Measurements from ENCODE around the gene DSG1.

Gene DSG1

DNA sequence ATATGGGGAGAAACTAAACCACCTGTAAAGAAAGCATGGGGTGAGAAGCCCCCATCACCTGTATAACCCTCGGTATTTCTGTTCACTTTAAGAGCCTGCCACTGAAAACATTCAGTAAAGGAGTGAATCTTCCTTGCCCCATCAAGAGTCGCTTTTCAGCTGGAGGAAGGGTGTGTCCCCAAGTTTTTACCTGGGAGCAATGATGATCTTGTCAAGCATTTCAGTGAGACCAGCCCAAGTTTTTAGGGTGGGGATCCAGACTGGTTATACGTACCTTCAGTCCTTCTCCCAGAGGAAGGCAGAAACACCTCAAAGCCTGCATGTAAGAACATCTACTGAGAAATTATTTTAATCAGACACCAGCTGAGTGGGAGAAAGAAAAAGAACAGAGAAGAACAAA lies at the start of gene DSG1:
Gene DSG1, plus strand, starts transcription at position 301 of the 400 bp plus-strand sequence. CDS start 141 bp downstream, outside the sequence.
- H3K4me3 Mint-ChIP-seq: no peak within 1 kb of the TSS

DNA sequence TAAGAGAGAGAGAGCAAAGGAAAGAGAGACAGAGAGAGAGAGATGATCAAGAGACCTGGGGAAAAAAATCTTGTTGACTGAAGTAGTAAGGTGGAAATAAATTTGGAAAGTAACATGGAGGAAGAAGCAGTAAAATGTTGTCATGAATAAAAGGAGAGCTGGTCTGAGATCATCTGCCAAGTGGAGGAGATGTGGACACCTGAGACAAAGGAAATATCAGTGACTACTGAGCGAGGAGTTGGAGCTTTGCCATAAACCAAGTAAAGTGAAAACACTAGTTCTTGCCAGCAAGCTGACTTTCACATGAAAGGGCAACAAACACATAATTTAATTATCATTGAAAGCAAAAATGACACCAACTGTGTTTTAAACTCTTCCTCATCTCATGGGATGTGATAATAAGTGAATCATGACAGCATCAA lies 49.0 kb upstream of the DSG1 start:
- no peaks in the 10 kb centered on the region for H3K36me3 Mint-ChIP-seq (ENCODE audit: low read depth)
- peak overlapping the region; percentile 91 for H3K27ac Mint-ChIP-seq
- H3K27me3 Mint-ChIP-seq (ENCODE audit: low read depth, poor library complexity): no peaks in the 10 kb centered on the region
- H3K4me1 Mint-ChIP-seq: peaks cover 32% of the 10 kb centered on the region
- no peak for DNase-seq
- no peaks in the 10 kb centered on the region for H3K9me3 Mint-ChIP-seq
- H3K4me3 Mint-ChIP-seq: peak overlapping the region; percentile 1
- TF ChIP-seq, protein P1, sequence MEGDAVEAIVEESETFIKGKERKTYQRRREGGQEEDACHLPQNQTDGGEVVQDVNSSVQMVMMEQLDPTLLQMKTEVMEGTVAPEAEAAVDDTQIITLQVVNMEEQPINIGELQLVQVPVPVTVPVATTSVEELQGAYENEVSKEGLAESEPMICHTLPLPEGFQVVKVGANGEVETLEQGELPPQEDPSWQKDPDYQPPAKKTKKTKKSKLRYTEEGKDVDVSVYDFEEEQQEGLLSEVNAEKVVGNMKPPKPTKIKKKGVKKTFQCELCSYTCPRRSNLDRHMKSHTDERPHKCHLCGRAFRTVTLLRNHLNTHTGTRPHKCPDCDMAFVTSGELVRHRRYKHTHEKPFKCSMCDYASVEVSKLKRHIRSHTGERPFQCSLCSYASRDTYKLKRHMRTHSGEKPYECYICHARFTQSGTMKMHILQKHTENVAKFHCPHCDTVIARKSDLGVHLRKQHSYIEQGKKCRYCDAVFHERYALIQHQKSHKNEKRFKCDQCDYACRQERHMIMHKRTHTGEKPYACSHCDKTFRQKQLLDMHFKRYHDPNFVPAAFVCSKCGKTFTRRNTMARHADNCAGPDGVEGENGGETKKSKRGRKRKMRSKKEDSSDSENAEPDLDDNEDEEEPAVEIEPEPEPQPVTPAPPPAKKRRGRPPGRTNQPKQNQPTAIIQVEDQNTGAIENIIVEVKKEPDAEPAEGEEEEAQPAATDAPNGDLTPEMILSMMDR (IDR thresholded peaks at IDR 0.05): no peak

More for the DNA sequence above, at the start of gene DSG1:
- TF ChIP-seq, protein P1 (IDR thresholded peaks at IDR 0.05): no peak
- H3K27ac Mint-ChIP-seq: peak within 1 kb of the TSS; percentile 43
- H3K9me3 Mint-ChIP-seq: no peaks in the 10 kb centered on the region
- H3K27me3 Mint-ChIP-seq (ENCODE audit: low read depth, poor library complexity): no peaks in the 10 kb centered on the region
- no peaks in the 10 kb centered on the region for H3K4me1 Mint-ChIP-seq
- H3K36me3 Mint-ChIP-seq (ENCODE audit: low read depth): no peaks in the 10 kb centered on the region
- no peak for DNase-seq

DNA sequence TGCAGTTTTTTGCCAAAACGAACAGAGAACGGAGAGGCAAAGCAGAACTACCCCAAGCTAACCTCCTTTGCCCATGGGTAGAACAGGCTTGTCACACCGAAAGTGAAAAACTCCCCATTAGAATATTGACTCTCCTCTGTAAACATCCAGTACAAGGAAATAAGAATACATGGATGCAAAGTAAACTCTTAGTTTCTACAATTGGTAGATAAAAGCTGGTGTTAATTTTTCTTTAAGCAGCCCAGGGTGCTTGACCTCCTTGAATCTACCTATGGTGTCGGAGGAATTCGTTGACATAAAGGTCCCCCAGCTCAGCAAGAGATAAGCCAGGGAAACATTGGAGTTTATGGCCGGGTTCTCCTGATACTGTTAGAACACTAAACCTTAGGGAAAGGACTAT lies 48.4 kb upstream of the DSG1 start:
- peaks cover 37% of the 10 kb centered on the region for H3K4me1 Mint-ChIP-seq
- TF ChIP-seq, protein P1 (IDR thresholded peaks at IDR 0.05): no peak
- no peak for DNase-seq
- peak overlapping the region; percentile 84 for H3K27ac Mint-ChIP-seq
- H3K36me3 Mint-ChIP-seq (ENCODE audit: low read depth): no peaks in the 10 kb centered on the region
- H3K9me3 Mint-ChIP-seq: no peaks in the 10 kb centered on the region
- no peak overlapping the region for H3K4me3 Mint-ChIP-seq
- no peaks in the 10 kb centered on the region for H3K27me3 Mint-ChIP-seq (ENCODE audit: low read depth, poor library complexity)

DNA sequence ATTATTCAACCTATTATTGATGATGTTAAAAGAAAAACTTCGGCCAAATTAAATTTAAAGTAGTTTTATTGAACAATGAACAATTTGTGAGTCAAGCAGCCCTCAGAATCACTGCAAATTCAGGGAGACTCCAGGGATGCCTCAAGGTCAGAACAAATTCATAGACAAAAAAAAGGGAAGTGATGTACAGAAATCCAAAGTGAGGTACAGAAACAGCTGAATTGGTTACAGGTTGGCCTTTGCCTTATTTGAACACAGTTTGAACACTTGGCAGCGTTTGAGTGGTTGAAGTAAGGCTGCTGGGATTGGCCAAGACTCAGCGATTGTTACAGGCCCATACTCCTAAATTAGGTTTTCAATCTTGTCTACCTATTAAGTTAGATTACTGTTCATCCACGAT lies 47.4 kb upstream of the DSG1 start:
- H3K27me3 Mint-ChIP-seq (ENCODE audit: low read depth, poor library complexity): no peaks in the 10 kb centered on the region
- TF ChIP-seq, protein P1 (IDR thresholded peaks at IDR 0.05): no peak
- H3K36me3 Mint-ChIP-seq (ENCODE audit: low read depth): no peaks in the 10 kb centered on the region
- H3K9me3 Mint-ChIP-seq: no peaks in the 10 kb centered on the region
- peaks cover 47% of the 10 kb centered on the region for H3K4me1 Mint-ChIP-seq
- no peak overlapping the region for H3K4me3 Mint-ChIP-seq
- DNase-seq: no peak
- no peak overlapping the region for H3K27ac Mint-ChIP-seq

DNA sequence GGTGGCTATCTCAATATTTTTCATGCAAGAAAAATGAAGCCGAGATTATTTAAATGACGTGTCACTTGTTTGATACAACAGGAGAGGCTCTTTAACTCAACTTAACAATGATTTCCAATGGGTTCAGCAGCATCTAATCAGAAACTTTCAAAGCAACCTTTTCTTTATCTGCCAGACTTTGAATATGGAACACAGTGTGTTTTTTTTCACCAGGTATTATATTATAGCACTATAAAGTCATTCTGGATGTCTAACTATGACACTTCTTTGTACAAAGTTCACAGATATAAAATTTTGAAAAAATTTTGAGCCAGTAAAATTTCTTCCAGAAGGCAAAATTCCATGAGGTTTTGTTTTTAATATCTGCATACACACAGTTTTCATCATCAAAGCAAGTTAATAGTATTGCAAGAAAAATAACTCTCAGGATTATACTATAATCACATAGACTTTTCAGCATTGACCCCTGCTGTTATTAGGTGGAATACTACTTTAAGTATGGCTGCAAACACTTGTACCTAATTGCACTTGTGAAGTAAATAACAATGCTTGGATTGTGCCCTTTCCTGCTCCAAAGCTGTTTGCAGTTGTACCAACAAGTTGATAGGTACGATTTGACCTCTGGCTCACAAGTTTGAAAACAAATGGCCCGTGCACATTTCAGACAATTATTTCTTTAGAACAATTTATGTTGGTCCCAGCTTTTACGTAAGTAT lies 44.0 kb upstream of the DSG1 start:
- DNase-seq: no peak
- H3K4me3 Mint-ChIP-seq: no peak overlapping the region
- H3K9me3 Mint-ChIP-seq: no peaks in the 10 kb centered on the region
- no peaks in the 10 kb centered on the region for H3K36me3 Mint-ChIP-seq (ENCODE audit: low read depth)
- H3K27me3 Mint-ChIP-seq (ENCODE audit: low read depth, poor library complexity): no peaks in the 10 kb centered on the region
- H3K4me1 Mint-ChIP-seq: peaks cover 45% of the 10 kb centered on the region
- no peak overlapping the region for H3K27ac Mint-ChIP-seq
- TF ChIP-seq, protein P1 (IDR thresholded peaks at IDR 0.05): no peak

DNA sequence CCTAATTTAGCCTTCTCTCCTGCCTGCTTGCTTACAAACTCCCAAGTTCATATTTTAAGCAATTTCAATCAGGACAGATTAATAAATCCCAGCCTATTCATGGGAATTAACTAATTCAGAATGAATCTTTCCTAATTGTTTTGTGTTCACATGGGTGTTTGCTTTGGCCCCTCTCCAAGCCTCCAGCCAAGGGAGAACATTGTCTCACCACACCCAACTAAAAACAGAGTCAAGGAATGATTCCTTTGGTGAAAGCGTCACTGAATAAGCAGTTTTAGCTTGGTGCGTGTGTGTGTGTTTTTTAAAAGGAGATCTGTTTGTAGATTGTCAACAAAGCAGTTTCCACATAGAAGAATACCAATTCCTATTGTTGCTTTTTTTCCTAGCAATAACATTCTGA lies 43.0 kb upstream of the DSG1 start:
- no peak for DNase-seq
- H3K27ac Mint-ChIP-seq: peak overlapping the region; percentile 95
- peaks cover 36% of the 10 kb centered on the region for H3K4me1 Mint-ChIP-seq
- TF ChIP-seq, protein P1 (IDR thresholded peaks at IDR 0.05): no peak
- H3K9me3 Mint-ChIP-seq: no peaks in the 10 kb centered on the region
- no peaks in the 10 kb centered on the region for H3K36me3 Mint-ChIP-seq (ENCODE audit: low read depth)
- H3K27me3 Mint-ChIP-seq (ENCODE audit: low read depth, poor library complexity): no peaks in the 10 kb centered on the region
- peak overlapping the region; percentile 33 for H3K4me3 Mint-ChIP-seq

Measured in nephron progenitor cell (in vitro differentiated cells).